NT2/D1 (cell line): ENCODE data around the gene FBXL2.
"Not testable (repeated sequence)": the region's sequence is repeated elsewhere in the genome, so short reads cannot be mapped to it uniquely, and the experiment has no call there.

ENCODE experiments used
- DNase-seq: peaks from one replicate; pipeline ENCODE4 v3.0.0-alpha.2; 2011; ENCODE audit warnings: low read depth, low spot score
- H3K27me3 ChIP-seq: 2 replicates; pipeline ENCODE4 v1.6.0; 2011; ENCODE audit warnings: mild to moderate bottlenecking; ENCODE audit not compliant: insufficient read length, insufficient read depth
- H3K36me3 ChIP-seq: 2 replicates; pipeline ENCODE4 v1.6.1; 2011; ENCODE audit warnings: mild to moderate bottlenecking, low read length, mixed read lengths; ENCODE audit not compliant: insufficient read depth, insufficient read length
- H3K4me1 ChIP-seq: 2 replicates; pipeline ENCODE4 v1.5.1; 2011; ENCODE audit not compliant: insufficient read depth, insufficient read length
- H3K4me3 ChIP-seq: 2 replicates; pipeline ENCODE4 v1.5.1; 2011; ENCODE audit warnings: low read depth; ENCODE audit not compliant: insufficient read length
- H3K9ac ChIP-seq: 2 replicates; pipeline ENCODE4 v1.6.0; 2011; ENCODE audit warnings: low read depth; ENCODE audit not compliant: insufficient read length
- H3K9me3 ChIP-seq: 2 replicates; pipeline ENCODE4 v1.5.1; 2011; ENCODE audit warnings: mild to moderate bottlenecking, low read length; ENCODE audit not compliant: insufficient read depth
- SUZ12 ChIP-seq: IDR thresholded peaks from 2 replicates; pipeline ENCODE4 v1.6.1; 2011; ENCODE audit not compliant: insufficient read length, insufficient read depth; ENCODE audit errors: extremely low read depth
- YY1 ChIP-seq: IDR thresholded peaks from 2 replicates; pipeline ENCODE4 v1.6.1; 2011; ENCODE audit not compliant: insufficient read length, insufficient read depth
- ZNF274 ChIP-seq: IDR thresholded peaks from 2 replicates; pipeline ENCODE4 v1.6.1; 2011; ENCODE audit warnings: mild to moderate bottlenecking, low read depth, low read length

The FBXL2 gene

DNA sequence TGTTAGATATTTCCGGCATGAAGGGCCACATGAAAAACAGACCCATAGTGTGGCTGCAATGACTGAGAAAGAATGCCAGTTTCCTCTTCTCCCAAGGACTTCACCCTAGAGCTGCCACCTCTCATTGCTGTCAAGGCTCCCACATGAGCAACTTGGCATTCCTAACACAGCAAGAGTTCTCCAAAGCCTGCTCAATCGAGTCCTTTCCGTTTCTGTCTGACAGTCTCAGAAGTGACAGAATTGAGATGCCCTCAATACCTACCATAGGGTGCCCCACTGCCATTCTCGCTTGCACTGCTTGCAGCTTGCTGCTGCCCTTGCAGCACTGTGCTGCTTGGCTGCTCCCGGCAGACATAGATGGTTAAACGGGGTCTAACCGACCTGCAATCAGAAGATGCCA lies 118.7 kb downstream of the FBXL2 start:
- Histone ChIP-seq H3K36me3 (peaks cover 98% of the 10 kb centered on the region), H3K9ac (no peak overlapping the region), H3K4me1 (no peaks in the 10 kb centered on the region), H3K4me3 (no peak overlapping the region), H3K9me3 (no peaks in the 10 kb centered on the region), H3K27me3 (no peaks in the 10 kb centered on the region)
- DNase-seq = no peak
- TF ChIP-seq ZNF274 (no peak), YY1 (no peak), SUZ12 (no peak)

GRCh38 chr3:33398410-33398809 lies 121.2 kb downstream of the FBXL2 start:
- H3K4me1 ChIP-seq = no peaks in the 10 kb centered on the region
- peaks cover 97% of the 10 kb centered on the region for H3K36me3 ChIP-seq
- TF ChIP-seq ZNF274 (no peak), YY1 (no peak), SUZ12 (no peak)

DNA sequence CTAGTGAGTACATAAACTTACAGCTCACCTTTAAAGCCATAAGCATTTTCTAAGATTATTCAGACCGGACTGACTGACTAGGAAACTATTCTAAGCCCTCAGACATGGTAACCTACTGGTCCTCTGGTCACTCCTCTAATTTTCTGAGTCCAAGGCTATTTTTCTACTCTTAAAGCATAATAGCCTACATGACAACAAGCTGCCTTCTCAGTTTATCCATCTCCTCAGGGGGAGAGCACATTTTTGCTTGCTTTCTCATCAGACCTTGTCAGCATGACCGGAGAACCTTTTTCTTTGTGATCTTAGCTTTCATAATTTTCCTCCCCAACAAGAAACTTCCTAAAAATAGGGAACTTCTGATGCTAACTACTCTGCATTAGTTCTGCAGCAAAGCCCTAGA lies 124.5 kb downstream of the FBXL2 start:
- Histone ChIP-seq H3K4me1 (no peaks in the 10 kb centered on the region), H3K36me3 (peaks cover 94% of the 10 kb centered on the region), H3K27me3 (no peaks in the 10 kb centered on the region), H3K4me3 (no peak overlapping the region), H3K9ac (no peak overlapping the region), H3K9me3 (no peaks in the 10 kb centered on the region)
- DNase-seq = no peak
- TF ChIP-seq YY1 = no peak
- no peak for TF ChIP-seq SUZ12
- TF ChIP-seq ZNF274 = no peak

More at GRCh38 chr3:33398410-33398809, 121.2 kb downstream of the FBXL2 start:
- H3K27me3 ChIP-seq = no peaks in the 10 kb centered on the region
- DNase-seq = no peak
- H3K9ac ChIP-seq = no peak overlapping the region
- H3K4me3 ChIP-seq = no peak overlapping the region
- no peaks in the 10 kb centered on the region for H3K9me3 ChIP-seq

- Histone ChIP-seq H3K27me3 (no peaks in the 10 kb centered on the region), H3K4me3 (no peak overlapping the region), H3K4me1 (no peaks in the 10 kb centered on the region), H3K9ac (no peak overlapping the region), H3K36me3 (peaks cover 94% of the 10 kb centered on the region), H3K9me3 (no peaks in the 10 kb centered on the region)
- TF ChIP-seq SUZ12 = no peak
- no peak for TF ChIP-seq YY1
- no peak for TF ChIP-seq ZNF274
- DNase-seq = no peak
Observed at GRCh38 chr3:33402936-33403335, 125.7 kb downstream of the FBXL2 start.

DNA sequence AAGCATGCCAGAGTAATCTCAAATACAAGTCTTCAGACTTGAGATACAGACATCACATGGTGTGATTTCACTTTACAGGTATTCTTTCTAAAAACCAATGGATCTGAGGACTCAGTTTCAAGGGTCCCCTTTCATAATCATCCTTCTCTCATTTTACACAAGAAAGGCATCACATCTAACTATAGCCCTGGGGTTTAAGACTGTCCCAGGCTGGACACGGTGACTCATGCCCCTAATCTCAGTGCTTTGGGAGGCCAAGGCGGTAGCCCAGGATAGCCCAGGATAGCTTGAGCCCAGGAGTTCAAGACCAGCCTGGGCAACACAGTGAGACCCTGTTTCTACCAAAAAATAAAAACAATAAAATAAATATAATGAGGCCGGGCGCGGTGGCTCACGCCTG lies 126.5 kb downstream of the FBXL2 start:
- Histone ChIP-seq H3K9ac (no peak overlapping the region), H3K4me3 (no peak overlapping the region), H3K36me3 (peaks cover 94% of the 10 kb centered on the region), H3K4me1 (no peaks in the 10 kb centered on the region), H3K9me3 (no peaks in the 10 kb centered on the region), H3K27me3 (no peaks in the 10 kb centered on the region)
- DNase-seq = no peak
- TF ChIP-seq ZNF274 (no peak), YY1 (no peak), SUZ12 (no peak)

GRCh38 chr3:33410816-33411215 lies 133.6 kb downstream of the FBXL2 start:
- DNase-seq, H3K9me3 ChIP-seq, H3K4me1 ChIP-seq, H3K4me3 ChIP-seq, H3K27me3 ChIP-seq, H3K9ac ChIP-seq: not testable (repeated sequence)
- H3K36me3 ChIP-seq = peaks cover 83% of the 10 kb centered on the region

DNA sequence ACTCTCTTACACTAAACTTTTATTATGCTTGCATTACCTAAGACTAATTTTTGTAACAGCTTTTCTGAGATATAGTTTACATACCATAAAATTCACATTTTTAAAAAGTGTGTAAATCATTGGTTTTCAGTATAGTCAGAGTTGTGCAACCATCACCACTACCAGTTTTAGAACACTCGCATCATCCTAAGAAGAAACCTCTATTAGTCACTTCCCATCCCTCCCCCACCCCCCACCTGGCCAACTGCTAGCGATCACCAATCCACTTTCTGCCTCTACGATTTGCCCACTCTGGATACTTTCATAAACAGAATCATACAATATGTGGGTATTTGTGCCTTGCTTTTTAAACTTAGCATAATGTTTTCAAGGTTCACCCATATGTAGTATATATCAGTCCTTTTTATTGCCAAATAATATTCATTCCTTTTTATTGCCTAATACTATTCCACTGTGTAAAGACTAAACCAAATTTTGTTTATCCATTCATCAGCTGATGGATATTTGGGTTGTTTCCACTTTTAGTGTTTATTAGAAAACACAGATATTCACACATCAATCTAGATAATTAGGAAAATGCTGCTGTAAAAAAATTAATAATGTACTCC lies 139.9 kb downstream of the FBXL2 start:
- peaks cover 66% of the 10 kb centered on the region for H3K36me3 ChIP-seq
- no peaks in the 10 kb centered on the region for H3K9me3 ChIP-seq
- no peaks in the 10 kb centered on the region for H3K27me3 ChIP-seq
- H3K4me3 ChIP-seq = no peak overlapping the region
- no peak overlapping the region for H3K9ac ChIP-seq
- no peaks in the 10 kb centered on the region for H3K4me1 ChIP-seq
- DNase-seq = no peak
- TF ChIP-seq ZNF274 = no peak
- no peak for TF ChIP-seq SUZ12

DNA sequence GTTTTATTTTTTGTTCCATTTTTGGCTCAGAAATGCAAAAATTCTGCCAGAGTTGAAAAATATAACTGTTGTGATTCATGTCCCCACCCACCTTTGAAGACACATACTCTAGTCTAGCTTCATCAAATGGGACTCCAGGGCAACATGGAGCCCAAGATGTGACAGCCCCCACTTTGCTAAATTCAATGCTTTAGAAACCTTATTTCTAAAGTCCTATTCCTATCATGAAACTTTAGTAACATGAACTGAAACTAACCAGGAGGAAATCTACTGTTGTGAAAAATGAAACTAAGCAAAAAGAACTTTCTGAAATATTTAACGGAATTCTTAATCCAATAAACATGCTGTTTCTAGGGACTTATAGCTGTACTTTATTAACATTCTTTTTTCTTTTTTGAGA lies 142.7 kb downstream of the FBXL2 start:
- Histone ChIP-seq H3K27me3 (no peaks in the 10 kb centered on the region), H3K9me3 (no peaks in the 10 kb centered on the region), H3K4me3 (no peak overlapping the region), H3K36me3 (peaks cover 72% of the 10 kb centered on the region), H3K4me1 (no peaks in the 10 kb centered on the region), H3K9ac (no peak overlapping the region)
- TF ChIP-seq SUZ12 = no peak
- TF ChIP-seq YY1 = no peak
- no peak for DNase-seq
